Measurements from ENCODE around the gene MYL4.
A peak's percentile ranks its signal among the peaks of the same experiment; 100 is the strongest.
"Not testable (repeated sequence)": the region's sequence is repeated elsewhere in the genome, so short reads cannot be mapped to it uniquely, and the experiment has no call there.

Gene MYL4

GRCh38 chr17:47221154-47221553 lies 12.0 kb downstream of the MYL4 start:
- no peak for DNase-seq (ENCODE audit: low spot score)

- no peak for DNase-seq (ENCODE audit: low spot score)
Measured at GRCh38 chr17:47222047-47222446, 12.9 kb downstream of the MYL4 start.

DNA sequence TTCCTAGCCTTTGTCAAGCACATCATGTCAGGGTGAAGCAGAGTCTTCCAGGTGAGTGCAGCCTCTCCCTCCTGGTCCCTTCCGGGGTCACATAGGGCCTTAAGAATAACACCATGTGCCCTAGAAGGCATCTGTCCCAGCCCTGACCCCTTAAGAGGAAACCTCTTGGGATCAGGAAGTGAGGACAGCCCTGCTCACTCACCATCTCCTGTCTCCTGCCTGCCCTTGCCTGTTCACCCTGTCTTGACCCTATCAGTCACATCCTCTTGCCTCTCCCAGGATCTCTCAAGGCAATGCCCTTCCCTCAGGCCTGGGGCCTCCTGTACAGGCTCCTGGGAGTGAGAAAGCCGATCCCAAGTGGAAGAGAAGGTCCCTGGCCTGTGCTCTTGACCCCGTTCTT lies 13.9 kb downstream of the MYL4 start:
- DNase-seq (ENCODE audit: low spot score), result no peak

DNA sequence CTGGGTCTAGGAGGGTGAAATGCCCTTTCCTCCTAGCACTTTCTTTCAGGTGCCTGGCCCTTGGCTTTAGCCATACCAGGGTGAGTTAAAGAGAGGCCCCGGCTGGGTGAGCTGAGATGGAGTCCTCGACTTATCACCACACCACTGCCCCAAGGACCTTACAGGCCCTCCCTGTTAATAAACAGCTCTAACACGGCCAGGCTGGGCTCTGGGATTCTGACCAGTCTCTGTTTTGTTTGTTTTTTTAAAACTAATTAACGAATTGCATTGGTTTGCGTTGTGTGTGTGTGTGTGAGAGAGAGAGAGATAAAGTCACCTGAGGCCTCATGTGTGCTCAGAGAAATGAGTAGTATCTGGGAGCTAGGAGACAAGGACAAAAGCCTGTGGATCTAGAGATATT lies 14.3 kb downstream of the MYL4 start:
- no peak for DNase-seq (ENCODE audit: low spot score)

DNA sequence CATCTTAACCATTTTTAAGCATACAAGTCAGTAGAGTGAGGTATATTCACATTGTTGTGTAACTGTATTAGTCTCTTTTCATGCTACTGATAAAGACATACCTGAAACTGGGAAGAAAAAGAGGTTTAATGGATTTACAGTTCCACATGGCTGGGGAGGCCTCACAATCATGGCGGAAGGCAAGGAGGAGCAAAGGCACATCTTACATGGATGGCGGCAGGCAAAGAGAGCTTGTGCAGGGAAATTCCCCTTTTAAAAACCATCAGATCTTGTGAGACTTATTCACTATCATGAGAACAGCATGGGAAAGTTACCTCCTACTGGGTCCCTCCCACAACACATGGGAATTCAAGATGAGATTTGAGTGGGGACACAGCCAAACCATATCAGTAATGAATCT lies 14.9 kb downstream of the MYL4 start:
- DNase-seq (ENCODE audit: low spot score), result not testable (repeated sequence)

- DNase-seq (ENCODE audit: low spot score), result no peak
Measured at GRCh38 chr17:47224966-47225365, 15.8 kb downstream of the MYL4 start.

DNA sequence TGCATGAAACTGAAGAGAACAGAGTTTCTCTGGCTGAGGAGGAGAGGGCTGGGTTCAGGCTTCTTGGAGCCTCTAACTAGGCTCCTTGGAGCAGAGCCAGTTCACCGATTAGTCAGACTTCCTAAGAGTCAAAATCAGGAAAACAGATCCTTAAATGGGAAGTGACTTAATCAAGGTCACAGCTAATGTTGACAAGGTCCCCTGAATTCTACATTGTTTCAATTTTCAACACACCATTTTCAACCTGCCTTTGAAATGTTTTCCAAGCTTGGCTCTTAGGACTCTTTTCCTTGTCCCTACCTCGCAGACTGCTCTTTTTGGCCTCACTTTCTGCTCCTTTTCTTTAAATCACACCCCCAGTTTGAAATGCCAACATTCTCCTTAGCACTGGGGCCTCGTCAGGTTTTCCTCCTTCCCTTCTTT lies 16.3 kb downstream of the MYL4 start:
- DNase-seq (ENCODE audit: low spot score), result no peak

DNA sequence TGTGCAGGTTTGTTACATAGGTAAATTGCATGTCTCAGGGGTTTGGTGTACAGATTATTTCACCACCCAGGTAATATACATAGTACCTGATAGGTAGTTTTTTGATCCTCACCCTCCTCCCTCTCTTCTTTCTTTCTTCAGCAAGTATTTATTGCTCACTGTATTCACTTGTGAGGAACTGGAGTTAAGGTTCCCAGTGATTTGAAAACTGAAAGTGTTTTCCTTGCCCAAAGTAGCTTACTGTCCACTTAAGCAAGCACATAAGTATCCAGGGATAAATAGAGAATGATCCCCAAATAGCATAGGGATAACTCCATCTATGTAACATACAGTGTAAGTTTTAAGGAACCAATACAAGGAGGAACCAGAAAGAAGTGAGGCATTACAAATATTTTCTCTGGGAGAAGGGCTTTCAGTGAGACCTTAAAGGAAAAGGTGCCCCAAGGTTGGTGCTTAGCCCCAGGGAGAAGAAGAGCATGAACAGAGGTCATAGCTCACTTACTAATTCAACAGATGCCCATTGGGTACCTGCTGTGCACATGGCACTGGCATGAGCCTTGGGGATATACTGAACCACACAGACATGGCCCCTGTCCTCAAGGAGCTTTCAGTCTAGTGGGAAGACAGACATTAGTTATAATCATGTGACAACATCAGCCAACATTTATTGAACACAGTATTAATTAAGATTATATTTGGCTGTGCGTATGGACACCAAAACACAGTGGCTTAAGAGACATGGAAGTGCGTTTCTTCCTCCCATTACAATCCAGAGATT lies 17.0 kb downstream of the MYL4 start:
- DNase-seq (ENCODE audit: low spot score), result no peak

- DNase-seq (ENCODE audit: low spot score), result no peak
Measured at GRCh38 chr17:47227862-47228261, 18.7 kb downstream of the MYL4 start.

DNA sequence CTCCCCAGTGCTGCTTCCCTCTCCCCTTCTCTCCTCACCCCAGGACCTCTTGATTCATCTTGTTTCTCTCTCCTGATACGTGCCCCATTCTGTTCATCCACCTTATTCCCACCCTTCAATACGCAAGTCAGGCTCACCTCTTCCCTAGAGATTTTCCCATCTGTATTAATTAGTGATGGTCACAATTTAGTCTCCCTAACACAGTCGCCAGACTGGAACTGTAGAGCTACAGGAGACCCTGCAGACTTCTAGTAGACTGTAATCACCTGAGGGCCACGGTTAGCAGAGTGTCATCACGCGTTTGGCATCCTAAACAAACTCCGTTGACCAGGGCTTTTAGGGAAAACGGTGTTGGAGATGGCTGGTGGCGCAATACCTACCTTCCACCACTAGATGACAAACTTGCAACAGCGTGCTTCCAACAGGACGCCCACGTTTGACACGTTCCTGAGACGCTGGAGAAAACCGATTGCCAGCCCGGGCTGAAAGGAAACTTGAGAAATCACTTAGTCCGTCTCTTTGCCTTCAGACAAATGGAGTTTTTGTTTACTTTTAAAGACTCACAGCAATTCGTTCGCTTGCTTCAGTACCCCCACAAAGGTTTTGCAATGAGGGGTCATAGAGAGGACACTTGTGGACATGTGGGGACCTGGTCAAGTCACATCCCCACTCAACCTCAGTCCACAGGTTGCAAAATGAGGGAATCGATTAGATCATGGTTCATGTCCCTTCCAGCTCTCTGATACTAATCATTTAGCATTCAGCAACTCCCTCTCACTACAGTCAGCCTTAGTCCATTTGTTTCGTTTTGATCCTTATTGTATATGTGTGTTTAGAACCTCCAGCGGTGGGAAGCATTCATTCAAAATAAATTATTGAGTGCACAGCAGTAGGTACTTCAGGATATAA lies 20.6 kb downstream of the MYL4 start:
- peak; percentile 87 for DNase-seq (ENCODE audit: low spot score)

GRCh38 chr17:47230864-47231263 lies 21.7 kb downstream of the MYL4 start:
- no peak for DNase-seq (ENCODE audit: low spot score)

- DNase-seq (ENCODE audit: low spot score), result no peak
Measured at GRCh38 chr17:47231334-47231733, 22.2 kb downstream of the MYL4 start.

DNA sequence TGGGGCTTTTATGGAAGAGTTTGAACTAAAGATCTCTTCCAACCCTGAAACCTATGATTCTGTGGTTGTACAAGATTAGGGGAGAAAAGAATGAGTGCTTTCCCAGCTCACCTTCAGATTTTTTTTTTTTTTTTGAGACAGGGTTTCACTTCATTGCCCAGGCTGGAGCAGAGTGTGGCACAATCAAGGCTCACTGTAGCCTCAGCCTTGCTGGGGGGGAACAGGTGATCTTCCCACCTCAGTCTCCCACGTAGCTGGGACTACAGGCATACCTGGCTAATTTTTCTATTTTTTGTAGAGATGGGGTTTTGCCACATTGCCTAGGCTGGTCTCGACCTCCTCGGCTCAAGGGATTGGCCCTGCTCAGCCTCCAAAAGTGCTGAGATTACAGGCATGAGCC lies 22.7 kb downstream of the MYL4 start:
- DNase-seq (ENCODE audit: low spot score), result no peak

GRCh38 chr17:47232465-47232864 lies 23.3 kb downstream of the MYL4 start:
- no peak for DNase-seq (ENCODE audit: low spot score)

- DNase-seq (ENCODE audit: low spot score), result no peak
Measured at GRCh38 chr17:47235506-47235905, 26.4 kb downstream of the MYL4 start.

GRCh38 chr17:47235923-47236322 lies 26.8 kb downstream of the MYL4 start:
- no peak for DNase-seq (ENCODE audit: low spot score)

DNA sequence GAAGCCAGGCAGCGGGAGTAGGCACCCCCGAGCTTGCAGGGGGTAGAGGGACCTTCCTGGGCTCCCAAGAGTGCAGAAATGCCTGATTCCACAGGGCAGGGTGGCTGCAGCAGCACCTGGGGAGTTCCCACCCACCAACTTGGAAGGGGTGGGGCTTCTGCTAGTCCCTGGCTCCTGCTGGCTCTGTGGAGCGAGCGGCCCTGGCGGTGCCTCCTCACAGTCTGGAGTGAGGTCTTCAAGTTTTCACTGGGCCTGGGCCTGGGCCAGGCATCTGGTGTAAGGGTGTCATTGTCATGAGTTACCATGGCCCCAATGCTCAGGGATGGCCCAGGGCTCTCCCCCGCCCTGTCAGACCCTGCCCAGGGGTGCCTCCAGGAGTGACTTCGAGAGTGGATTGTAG lies 28.7 kb downstream of the MYL4 start:
- no peak for DNase-seq (ENCODE audit: low spot score)

DNA sequence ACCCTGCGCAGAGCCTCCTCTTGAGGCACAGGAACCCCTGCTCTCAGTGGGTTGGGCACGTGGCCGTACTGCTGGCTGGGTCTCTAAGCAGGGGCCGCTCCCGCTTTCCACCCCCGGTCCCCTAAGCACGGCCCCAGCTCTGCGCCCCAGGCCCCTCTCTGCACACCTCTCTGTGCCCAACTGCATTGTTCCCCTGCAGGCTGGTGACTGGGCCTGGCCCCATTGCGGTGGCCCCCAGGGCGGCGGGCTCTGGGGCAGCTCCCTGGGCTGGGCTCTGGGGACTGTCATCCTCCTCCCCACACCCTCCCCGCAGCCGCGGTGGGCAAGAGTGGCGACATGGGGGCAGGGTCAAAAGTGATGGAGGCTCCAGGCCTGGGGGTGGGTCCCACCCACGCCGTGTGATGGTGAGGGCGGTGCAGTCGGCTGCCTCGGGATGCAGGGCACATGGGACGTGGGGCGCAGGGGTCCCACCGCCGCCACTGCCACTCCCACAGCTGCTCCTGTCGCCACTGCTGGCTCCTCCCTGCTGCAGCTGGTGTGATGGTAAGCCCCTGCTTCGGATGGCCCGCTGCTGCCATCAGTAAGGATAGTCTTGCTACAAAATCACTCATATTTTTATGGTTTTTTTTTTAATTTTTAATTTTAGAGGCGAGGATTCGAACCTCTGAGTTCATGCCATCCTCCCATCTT lies 29.3 kb downstream of the MYL4 start:
- DNase-seq (ENCODE audit: low spot score), result no peak

- DNase-seq (ENCODE audit: low spot score), result no peak
Measured at GRCh38 chr17:47239619-47239966, 30.4 kb downstream of the MYL4 start.

GRCh38 chr17:47239967-47240651 lies 31.0 kb downstream of the MYL4 start:
- no peak for DNase-seq (ENCODE audit: low spot score)

DNA sequence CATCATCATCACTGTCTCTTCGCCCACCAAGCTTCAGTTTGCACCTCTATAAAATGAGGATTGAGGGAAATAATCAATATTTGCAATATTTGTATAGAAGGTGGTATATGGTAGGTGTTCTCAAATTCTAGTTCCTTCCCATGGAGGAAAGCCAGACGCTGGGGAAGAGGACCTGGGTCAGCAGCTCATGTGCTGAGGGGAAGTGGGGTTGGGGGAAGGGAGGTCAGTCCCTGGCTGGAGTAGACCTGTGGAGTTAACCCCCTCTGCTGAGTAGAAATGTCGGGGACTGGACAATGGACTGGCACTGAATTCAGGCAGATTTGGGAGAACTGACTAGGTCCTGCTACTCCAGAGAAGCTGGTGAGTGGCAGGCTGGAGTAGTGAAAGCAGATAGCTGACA lies 31.7 kb downstream of the MYL4 start:
- DNase-seq (ENCODE audit: low spot score), result no peak

GRCh38 chr17:47242648-47243047 lies 33.5 kb downstream of the MYL4 start:
- no peak for DNase-seq (ENCODE audit: low spot score)

Measured in ecto neural progenitor cell (in vitro differentiated cells).